ENCODE results near the gene MCCC1. TPM values are rescaled to one million over a fixed set of nuclear protein-coding genes. Genes with fewer than 3 reads are reported as not detected.

Gene MCCC1
- total RNA-seq, 1 donor from 2014 or later = 19.8 TPM

DNA sequence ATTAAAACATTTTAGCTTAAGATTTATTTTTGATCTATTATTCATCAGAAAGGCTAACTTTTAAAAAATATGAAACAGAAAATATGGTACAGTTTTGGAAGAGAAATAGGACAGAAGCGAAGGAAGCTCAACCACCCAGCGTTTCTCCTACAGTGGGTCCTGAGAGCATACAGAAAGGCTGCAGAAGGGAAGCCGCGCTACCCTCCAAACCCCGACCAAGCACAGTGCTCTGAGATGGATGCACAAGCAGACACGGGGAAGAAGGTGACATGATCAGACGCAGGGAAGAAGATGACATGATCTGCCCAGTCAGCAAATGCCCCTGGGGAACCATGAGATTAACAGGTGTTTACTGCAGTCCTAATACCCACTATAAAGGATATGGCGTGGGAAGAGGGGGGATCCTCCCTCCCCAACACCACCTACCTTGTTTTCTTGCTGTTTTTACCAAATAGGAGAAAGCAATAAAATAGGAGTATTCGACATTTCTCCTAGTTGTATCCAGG lies 133.4 kb downstream of the MCCC1 start:
- H3K27ac Mint-ChIP-seq (ENCODE audit: unreplicated experiment) = no peak overlapping the region

More for the DNA sequence above, 133.4 kb downstream of the MCCC1 start:
- Mint-ChIP-seq H3K36me3 (ENCODE audit: low read depth, unreplicated experiment) (no peaks in the 10 kb centered on the region), H3K27me3 (ENCODE audit: unreplicated experiment) (no peaks in the 10 kb centered on the region), H3K9me3 (ENCODE audit: unreplicated experiment) (no peaks in the 10 kb centered on the region), H3K4me1 (ENCODE audit: unreplicated experiment) (peaks cover 12% of the 10 kb centered on the region), H3K4me3 (ENCODE audit: unreplicated experiment) (no peak overlapping the region)
- DNase-seq (ENCODE audit: low spot score) = no peak
- TF ChIP-seq, protein P1, sequence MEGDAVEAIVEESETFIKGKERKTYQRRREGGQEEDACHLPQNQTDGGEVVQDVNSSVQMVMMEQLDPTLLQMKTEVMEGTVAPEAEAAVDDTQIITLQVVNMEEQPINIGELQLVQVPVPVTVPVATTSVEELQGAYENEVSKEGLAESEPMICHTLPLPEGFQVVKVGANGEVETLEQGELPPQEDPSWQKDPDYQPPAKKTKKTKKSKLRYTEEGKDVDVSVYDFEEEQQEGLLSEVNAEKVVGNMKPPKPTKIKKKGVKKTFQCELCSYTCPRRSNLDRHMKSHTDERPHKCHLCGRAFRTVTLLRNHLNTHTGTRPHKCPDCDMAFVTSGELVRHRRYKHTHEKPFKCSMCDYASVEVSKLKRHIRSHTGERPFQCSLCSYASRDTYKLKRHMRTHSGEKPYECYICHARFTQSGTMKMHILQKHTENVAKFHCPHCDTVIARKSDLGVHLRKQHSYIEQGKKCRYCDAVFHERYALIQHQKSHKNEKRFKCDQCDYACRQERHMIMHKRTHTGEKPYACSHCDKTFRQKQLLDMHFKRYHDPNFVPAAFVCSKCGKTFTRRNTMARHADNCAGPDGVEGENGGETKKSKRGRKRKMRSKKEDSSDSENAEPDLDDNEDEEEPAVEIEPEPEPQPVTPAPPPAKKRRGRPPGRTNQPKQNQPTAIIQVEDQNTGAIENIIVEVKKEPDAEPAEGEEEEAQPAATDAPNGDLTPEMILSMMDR (IDR thresholded peaks at IDR 0.05; ENCODE audit: unreplicated experiment) = no peak

Other genes with a start within 250 kb of the MCCC1 start
- gene DCUN1D1, start 119.0 kb downstream of the MCCC1 start, total RNA-seq (ENCODE audit: unreplicated experiment) = 48.1 TPM
- not detected for gene LAMP3, start 63.2 kb upstream of the MCCC1 start, total RNA-seq (ENCODE audit: unreplicated experiment)
- 6.9 TPM for gene B3GNT5, start 153.8 kb upstream of the MCCC1 start, total RNA-seq (ENCODE audit: unreplicated experiment)